ENCODE results near the gene DYNC2H1.

GRCh38 chr11:103220133-103220532, 110.9 kb downstream of the DYNC2H1 start:
- TF ChIP-seq CTCF (IDR thresholded peaks at IDR 0.05) (no peak), POLR2A (IDR thresholded peaks at IDR 0.05) (no peak)
